ENCODE data around the gene GRK4. TPM values are rescaled to one million over a fixed set of nuclear protein-coding genes. Genes with fewer than 3 reads are reported as not detected.

The GRK4 gene
- total RNA-seq, 3 donors from 2014 or later, result 3.8 to 6.9 (median 5.8) TPM

DNA sequence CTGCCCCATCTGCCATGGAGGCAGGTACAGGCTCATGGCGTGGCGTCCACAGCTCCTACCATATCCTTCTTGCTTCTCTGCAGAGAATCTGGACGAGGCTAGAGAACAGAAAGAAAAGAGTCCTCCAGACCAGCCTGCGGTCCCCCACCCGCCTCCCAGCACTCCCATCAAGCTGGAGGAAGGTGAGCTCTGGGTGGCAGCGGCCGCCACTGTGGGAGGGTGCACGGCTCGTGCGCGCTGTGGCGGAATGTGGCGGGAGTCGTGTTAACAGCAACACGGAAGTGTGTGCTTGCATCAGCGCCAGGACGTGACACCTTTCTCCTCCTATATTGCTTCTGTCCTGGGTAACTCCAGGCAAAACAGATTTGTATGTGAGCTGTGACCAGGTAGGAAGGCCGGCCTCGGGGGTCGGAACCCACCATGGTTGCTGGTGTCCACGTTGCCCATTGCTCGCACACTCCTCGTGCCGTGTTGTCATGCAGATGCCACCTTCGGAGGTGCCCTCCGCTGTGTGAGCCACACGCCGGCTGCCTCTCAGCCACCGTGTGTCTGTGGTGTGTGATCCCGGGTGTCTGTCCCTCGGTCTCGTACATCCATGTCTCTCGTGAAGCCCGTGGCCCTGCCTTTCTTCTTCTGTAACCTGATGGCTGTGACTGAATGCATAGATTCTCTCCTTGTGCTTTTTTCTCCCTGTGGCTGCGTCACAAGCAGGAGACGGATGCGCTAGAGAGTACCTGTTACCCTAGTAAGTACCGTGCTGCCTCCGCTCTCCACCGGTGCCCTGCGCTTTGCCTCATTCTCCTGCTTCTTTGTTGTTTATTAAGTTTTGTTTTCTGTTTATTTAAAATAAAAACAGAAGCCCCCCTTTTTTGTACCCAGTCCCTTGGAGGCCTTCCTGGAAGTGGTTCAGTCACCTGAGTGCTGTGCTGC lies 37.2 kb upstream of the GRK4 start:
- Histone ChIP-seq H3K27me3 (no peaks in the 10 kb centered on the region), H3K27ac (no peak overlapping the region), H3K4me3 (no peak overlapping the region), H3K36me3 (peaks cover 5% of the 10 kb centered on the region), H3K4me1 (peaks cover 7% of the 10 kb centered on the region in 2 donors), H3K9me3 (no peaks in the 10 kb centered on the region)
- TF ChIP-seq, protein P1, sequence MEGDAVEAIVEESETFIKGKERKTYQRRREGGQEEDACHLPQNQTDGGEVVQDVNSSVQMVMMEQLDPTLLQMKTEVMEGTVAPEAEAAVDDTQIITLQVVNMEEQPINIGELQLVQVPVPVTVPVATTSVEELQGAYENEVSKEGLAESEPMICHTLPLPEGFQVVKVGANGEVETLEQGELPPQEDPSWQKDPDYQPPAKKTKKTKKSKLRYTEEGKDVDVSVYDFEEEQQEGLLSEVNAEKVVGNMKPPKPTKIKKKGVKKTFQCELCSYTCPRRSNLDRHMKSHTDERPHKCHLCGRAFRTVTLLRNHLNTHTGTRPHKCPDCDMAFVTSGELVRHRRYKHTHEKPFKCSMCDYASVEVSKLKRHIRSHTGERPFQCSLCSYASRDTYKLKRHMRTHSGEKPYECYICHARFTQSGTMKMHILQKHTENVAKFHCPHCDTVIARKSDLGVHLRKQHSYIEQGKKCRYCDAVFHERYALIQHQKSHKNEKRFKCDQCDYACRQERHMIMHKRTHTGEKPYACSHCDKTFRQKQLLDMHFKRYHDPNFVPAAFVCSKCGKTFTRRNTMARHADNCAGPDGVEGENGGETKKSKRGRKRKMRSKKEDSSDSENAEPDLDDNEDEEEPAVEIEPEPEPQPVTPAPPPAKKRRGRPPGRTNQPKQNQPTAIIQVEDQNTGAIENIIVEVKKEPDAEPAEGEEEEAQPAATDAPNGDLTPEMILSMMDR (IDR thresholded peaks at IDR 0.05), result no peak
- TF ChIP-seq POLR2A (IDR thresholded peaks at IDR 0.05) (no peak), POLR2AphosphoS5 (IDR thresholded peaks at IDR 0.05) (no peak)
- intact Hi-C loops (cut with DNase I; ENCODE audit: low total_unique reads), result no loop called here
- peak in 1 of 2 donors; percentile 49 for DNase-seq (ENCODE audit: low spot score in 2 of 2)

DNA sequence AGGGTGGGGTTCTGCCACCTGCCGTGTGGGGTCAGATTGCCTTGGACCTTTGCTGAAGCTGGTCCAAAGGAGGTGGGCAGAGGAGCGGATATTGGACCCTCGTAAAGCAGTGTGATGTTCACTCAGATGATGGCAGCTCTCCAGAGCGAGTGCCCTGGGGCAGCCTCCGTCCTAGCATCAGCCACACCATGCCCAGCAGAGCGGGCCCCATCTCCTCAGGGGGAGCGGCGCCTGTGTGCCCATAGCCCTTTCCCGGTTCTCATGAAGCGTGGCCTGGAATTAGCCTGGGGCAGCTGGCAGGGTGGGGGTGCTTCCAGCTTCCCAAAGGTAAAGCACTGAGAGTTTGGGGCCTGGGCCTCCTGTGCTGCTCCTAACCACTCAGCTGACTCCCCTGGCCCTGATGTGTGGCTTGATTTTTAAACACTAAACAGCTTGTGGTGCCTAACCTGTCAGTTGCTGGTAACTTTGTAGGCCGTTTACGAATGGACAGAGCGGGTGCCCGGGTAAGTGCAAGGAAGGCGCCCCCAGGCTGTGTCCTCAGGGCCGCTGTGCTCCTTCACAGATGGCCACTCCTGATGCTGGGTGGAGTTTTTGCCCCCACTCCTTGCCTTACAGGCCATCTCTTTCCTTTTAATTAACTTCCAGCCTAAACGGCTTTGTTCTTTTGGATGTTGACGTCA lies 36.2 kb upstream of the GRK4 start:
- intact Hi-C loops (cut with DNase I; ENCODE audit: low total_unique reads), result no loop called here
- TF ChIP-seq POLR2AphosphoS5 (IDR thresholded peaks at IDR 0.05) (no peak), POLR2A (IDR thresholded peaks at IDR 0.05) (no peak)
- TF ChIP-seq, protein P1 (IDR thresholded peaks at IDR 0.05), result no peak
- peaks cover 5% of the 10 kb centered on the region for H3K36me3 ChIP-seq
- peak in 1 of 2 donors; percentile 22 for DNase-seq (ENCODE audit: low spot score in 2 of 2)
- H3K4me3 ChIP-seq, result no peak overlapping the region
- H3K27ac ChIP-seq, result no peak overlapping the region
- no peaks in the 10 kb centered on the region for H3K9me3 ChIP-seq
- H3K27me3 ChIP-seq, result no peaks in the 10 kb centered on the region
- H3K4me1 ChIP-seq, result peaks cover 10 to 11% of the 10 kb centered on the region in 2 donors

DNA sequence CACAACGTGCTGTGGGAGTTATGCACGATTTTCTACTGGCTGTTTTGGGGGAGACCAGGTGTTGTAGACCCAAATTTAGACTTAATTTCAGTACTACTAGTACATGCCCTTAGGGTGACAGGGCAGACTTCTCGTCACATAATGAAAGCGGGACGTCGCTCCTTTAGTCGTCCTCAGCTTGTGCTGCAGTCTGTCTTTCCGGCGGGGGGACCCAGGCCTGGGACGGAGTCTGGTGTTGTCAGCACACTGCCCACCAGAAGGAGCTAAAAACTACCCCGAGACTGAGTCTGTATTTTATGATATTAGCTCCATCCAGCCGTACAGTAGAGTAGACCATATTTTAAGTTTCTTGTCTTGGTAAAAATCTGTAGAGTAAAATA lies 35.7 kb upstream of the GRK4 start:
- Histone ChIP-seq H3K9me3 (no peaks in the 10 kb centered on the region), H3K27me3 (no peaks in the 10 kb centered on the region), H3K27ac (peak overlapping the region in 1 of 2 donors; percentile 25), H3K4me1 (peaks cover 10 to 11% of the 10 kb centered on the region in 2 donors), H3K4me3 (no peak overlapping the region), H3K36me3 (peaks cover 5% of the 10 kb centered on the region)
- TF ChIP-seq, protein P1 (IDR thresholded peaks at IDR 0.05), result no peak
- TF ChIP-seq POLR2AphosphoS5 (IDR thresholded peaks at IDR 0.05) (no peak), POLR2A (IDR thresholded peaks at IDR 0.05) (no peak)
- intact Hi-C loops (cut with DNase I; ENCODE audit: low total_unique reads), result no loop called here
- peak in 1 of 2 donors; percentile 19 for DNase-seq (ENCODE audit: low spot score in 2 of 2)

DNA sequence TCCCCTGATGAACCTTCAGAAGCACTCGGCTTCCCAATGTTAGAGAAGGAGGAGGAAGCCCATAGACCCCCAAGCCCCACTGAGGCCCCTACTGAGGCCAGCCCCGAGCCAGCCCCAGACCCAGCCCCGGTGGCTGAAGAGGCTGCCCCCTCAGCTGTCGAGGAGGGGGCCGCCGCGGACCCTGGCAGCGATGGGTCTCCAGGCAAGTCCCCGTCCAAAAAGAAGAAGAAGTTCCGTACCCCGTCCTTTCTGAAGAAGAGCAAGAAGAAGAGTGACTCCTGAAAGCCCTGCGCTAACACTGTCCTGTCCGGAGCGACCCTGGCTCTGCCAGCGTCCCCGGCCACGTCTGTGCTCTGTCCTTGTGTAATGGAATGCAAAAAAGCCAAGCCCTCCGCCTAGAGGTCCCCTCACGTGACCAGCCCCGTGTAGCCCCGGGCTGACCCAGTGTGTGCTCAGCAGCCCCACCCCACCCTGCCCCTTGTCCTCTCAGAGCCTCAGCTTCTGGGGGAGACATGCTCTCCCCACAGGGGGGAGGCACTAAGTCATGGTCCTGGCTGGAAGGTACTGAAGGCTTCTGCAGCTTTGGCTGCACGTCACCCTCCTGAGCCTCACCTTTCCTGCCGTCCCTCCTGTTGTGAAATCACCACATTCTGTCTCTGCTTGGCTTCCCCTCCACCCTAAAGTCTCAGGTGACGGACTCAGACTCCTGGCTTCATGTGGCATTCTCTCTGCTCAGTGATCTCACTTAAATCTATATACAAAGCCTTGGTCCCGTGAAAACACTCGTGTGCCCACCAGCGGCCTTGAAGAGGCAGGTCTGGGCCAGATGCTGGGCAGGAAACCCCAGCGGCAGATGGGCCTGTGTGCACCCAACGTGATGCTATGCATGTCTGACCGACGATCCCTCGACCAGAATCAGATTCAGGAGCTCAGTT lies 34.9 kb upstream of the GRK4 start:
- H3K4me3 ChIP-seq, result no peak overlapping the region
- peaks cover 13 to 18% of the 10 kb centered on the region in 2 donors for H3K4me1 ChIP-seq
- no peaks in the 10 kb centered on the region for H3K27me3 ChIP-seq
- TF ChIP-seq, protein P1 (IDR thresholded peaks at IDR 0.05), result no peak
- TF ChIP-seq POLR2A (IDR thresholded peaks at IDR 0.05), result no peak
- TF ChIP-seq POLR2AphosphoS5 (IDR thresholded peaks at IDR 0.05), result no peak
- no peaks in the 10 kb centered on the region for H3K9me3 ChIP-seq
- intact Hi-C loops (cut with DNase I; ENCODE audit: low total_unique reads), result loop anchor here (1.0 kb wide), 1 partner anchor 9 kb away; no protein-coding TSS in a partner anchor
- H3K27ac ChIP-seq, result peak overlapping the region; percentile 38 to 93
- peak in 1 of 2 donors; percentile 33 for DNase-seq (ENCODE audit: low spot score in 2 of 2)
- peaks cover 5% of the 10 kb centered on the region for H3K36me3 ChIP-seq

All from breast epithelium (tissue), 4 donors.